Osteoblast (primary cell): ENCODE measurements around the gene ANO4. TPM values are rescaled to one million over a fixed set of nuclear protein-coding genes. Genes with fewer than 3 reads are reported as not detected.

Experiments
- DNase-seq: peaks from one replicate; pipeline ENCODE4 v3.0.0; 2011; ENCODE audit warnings: low spot score, mixed read lengths; ENCODE audit not compliant: insufficient read length; ENCODE audit errors: missing footprints
- H2AFZ ChIP-seq: 2 replicates; pipeline ENCODE4 v1.6.0; 2011; ENCODE audit warnings: mild to moderate bottlenecking, low read length
- H3K27ac ChIP-seq: 2 replicates; pipeline ENCODE4 v1.5.1; 2011; ENCODE audit warnings: mild to moderate bottlenecking, low read depth, low read length, moderate library complexity
- H3K27me3 ChIP-seq: 2 replicates; pipeline ENCODE4 v1.6.0; 2012; ENCODE audit warnings: mild to moderate bottlenecking, control low read depth, inconsistent platforms, low read length, moderate library complexity; ENCODE audit not compliant: insufficient read depth
- H3K36me3 ChIP-seq: 2 replicates; pipeline ENCODE4 v1.5.1; 2011; ENCODE audit warnings: mild to moderate bottlenecking, low read length, control low read depth, moderate library complexity; ENCODE audit not compliant: insufficient read depth
- H3K4me1 ChIP-seq: 2 replicates; pipeline ENCODE4 v1.5.1; 2011; ENCODE audit warnings: mild to moderate bottlenecking, low read length, control low read depth, moderate library complexity; ENCODE audit not compliant: insufficient read depth
- H3K4me2 ChIP-seq: 2 replicates; pipeline ENCODE4 v1.6.0; 2011; ENCODE audit warnings: mild to moderate bottlenecking, low read length; ENCODE audit not compliant: insufficient read depth
- H3K4me3 ChIP-seq: fragments of 200-600 bp; sonication (generic); 3 replicates; pipeline ENCODE4 v1.5.1; 2012; ENCODE audit warnings: mild to moderate bottlenecking, low read length, inconsistent platforms; ENCODE audit not compliant: insufficient read depth
- H3K79me2 ChIP-seq: 2 replicates; pipeline ENCODE4 v1.6.0; 2012; ENCODE audit warnings: mild to moderate bottlenecking, low read length, control low read depth, inconsistent platforms; ENCODE audit not compliant: insufficient read depth
- H3K9me3 ChIP-seq: 2 replicates; pipeline ENCODE4 v1.5.1; 2011; ENCODE audit warnings: low read depth, low read length, control low read depth
- H4K20me1 ChIP-seq: 2 replicates; pipeline ENCODE4 v1.6.0; 2012; ENCODE audit warnings: mild to moderate bottlenecking, low read length, control low read depth; ENCODE audit not compliant: insufficient read depth
- total RNA-seq: library from RNA; depleted of rRNA; stranded (reverse); fragments of >200 nt; gene quantifications from 2 replicates; pipeline ENCODE4 v1.2.3, GENCODE V29; 2012
- TF ChIP-seq, protein P1 (sequence below): IDR thresholded peaks from 2 replicates; pipeline ENCODE4 v1.5.1; 2011; ENCODE audit warnings: mild to moderate bottlenecking, low read depth, low read length, moderate library complexity; ENCODE audit errors: extremely low read depth

Gene ANO4
- total RNA-seq, 1 donor, result not detected

DNA sequence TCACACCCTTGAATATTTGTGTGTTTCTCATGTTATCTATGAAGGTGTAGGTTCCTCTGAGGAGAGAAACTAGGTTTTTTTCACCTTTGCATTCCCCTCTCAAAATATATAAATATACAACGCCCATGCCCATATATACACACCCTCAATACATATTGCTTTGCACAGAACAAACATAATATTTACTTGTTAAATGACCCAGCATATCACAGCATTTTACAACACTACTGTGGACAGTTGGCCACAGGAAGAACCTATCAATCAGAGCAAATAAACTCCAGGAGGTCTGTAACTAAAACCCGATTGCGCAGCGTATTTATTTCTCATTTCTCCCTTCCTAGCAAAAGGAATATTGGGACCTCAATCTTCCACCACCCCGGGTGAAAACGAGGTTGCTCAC, 219.4 kb downstream of the ANO4 start:
- Histone ChIP-seq H3K36me3 (no peaks in the 10 kb centered on the region), H3K79me2 (no peaks in the 10 kb centered on the region), H3K4me1 (peaks cover 10% of the 10 kb centered on the region), H3K27me3 (no peaks in the 10 kb centered on the region), H3K4me3 (no peak overlapping the region), H3K9me3 (no peaks in the 10 kb centered on the region), H3K4me2 (no peak overlapping the region), H4K20me1 (no peaks in the 10 kb centered on the region), H2AFZ (no peak overlapping the region), H3K27ac (no peak overlapping the region)
- TF ChIP-seq, protein P1, sequence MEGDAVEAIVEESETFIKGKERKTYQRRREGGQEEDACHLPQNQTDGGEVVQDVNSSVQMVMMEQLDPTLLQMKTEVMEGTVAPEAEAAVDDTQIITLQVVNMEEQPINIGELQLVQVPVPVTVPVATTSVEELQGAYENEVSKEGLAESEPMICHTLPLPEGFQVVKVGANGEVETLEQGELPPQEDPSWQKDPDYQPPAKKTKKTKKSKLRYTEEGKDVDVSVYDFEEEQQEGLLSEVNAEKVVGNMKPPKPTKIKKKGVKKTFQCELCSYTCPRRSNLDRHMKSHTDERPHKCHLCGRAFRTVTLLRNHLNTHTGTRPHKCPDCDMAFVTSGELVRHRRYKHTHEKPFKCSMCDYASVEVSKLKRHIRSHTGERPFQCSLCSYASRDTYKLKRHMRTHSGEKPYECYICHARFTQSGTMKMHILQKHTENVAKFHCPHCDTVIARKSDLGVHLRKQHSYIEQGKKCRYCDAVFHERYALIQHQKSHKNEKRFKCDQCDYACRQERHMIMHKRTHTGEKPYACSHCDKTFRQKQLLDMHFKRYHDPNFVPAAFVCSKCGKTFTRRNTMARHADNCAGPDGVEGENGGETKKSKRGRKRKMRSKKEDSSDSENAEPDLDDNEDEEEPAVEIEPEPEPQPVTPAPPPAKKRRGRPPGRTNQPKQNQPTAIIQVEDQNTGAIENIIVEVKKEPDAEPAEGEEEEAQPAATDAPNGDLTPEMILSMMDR, result no peak
- DNase-seq, result no peak

DNA sequence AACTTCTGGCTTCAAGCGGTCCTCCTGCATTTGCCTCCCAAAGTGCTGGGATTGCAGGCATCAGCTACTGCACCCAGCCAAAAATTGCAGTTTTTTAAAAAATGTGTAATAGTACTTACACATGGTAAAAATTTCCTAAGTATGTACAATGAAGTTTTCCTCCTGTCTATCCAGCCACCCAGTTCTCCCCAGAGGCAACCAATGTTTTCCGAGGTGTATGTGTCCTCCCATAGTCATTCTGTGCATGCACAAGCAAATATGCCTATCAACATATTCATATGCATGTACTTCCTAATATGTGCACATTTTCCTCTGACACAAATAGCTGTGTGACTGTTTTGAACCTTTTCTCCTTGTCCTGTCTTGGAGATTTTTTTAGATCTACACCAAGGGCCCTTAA, 220.5 kb downstream of the ANO4 start:
- Histone ChIP-seq H3K36me3 (no peaks in the 10 kb centered on the region), H3K27me3 (no peaks in the 10 kb centered on the region), H4K20me1 (no peaks in the 10 kb centered on the region), H2AFZ (no peak overlapping the region), H3K4me1 (peaks cover 12% of the 10 kb centered on the region), H3K9me3 (no peaks in the 10 kb centered on the region), H3K4me3 (no peak overlapping the region), H3K27ac (no peak overlapping the region), H3K4me2 (no peak overlapping the region), H3K79me2 (no peaks in the 10 kb centered on the region)
- DNase-seq, result no peak
- TF ChIP-seq, protein P1, result no peak

GRCh38 chr12:101018540-101018939, 224.0 kb downstream of the ANO4 start:
- Histone ChIP-seq H3K9me3 (no peaks in the 10 kb centered on the region), H3K4me2 (no peak overlapping the region), H3K36me3 (no peaks in the 10 kb centered on the region), H3K27me3 (no peaks in the 10 kb centered on the region), H2AFZ (no peak overlapping the region), H4K20me1 (no peaks in the 10 kb centered on the region), H3K4me3 (no peak overlapping the region), H3K4me1 (peaks cover 27% of the 10 kb centered on the region), H3K79me2 (no peaks in the 10 kb centered on the region), H3K27ac (peak overlapping the region; percentile 38)
- TF ChIP-seq, protein P1, result no peak
- DNase-seq, result no peak

DNA sequence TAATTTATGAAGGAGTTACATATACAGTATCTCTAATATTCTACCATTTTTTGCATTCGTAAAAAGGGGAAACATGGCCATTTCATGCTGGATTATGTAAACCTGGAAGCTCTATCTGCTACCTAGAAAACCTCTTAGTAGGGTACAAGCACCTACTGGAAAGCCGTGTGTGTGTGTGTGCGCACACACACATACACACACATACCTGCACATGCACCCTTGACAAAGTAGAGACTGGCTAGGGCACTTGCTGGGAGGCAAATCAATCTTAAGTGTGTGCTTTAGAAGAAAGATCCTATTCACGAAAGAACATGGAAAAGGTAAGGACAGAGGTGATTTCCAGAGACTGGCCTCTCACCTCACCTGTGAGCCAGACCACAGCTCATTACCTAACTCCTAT, 224.6 kb downstream of the ANO4 start:
- Histone ChIP-seq H3K4me1 (peaks cover 27% of the 10 kb centered on the region), H3K27me3 (no peaks in the 10 kb centered on the region), H4K20me1 (no peaks in the 10 kb centered on the region), H3K4me2 (no peak overlapping the region), H3K36me3 (no peaks in the 10 kb centered on the region), H2AFZ (no peak overlapping the region), H3K4me3 (no peak overlapping the region), H3K9me3 (no peaks in the 10 kb centered on the region), H3K79me2 (no peaks in the 10 kb centered on the region), H3K27ac (no peak overlapping the region)
- TF ChIP-seq, protein P1, result no peak
- DNase-seq, result no peak
